ENCODE data around the gene KSR2. TPM values are rescaled to one million over a fixed set of nuclear protein-coding genes. Genes with fewer than 3 reads are reported as not detected.
"Not testable (repeated sequence)": the region's sequence is repeated elsewhere in the genome, so short reads cannot be mapped to it uniquely, and the experiment has no call there.

KSR2 gene
- total RNA-seq: under 1 TPM; 0.12 to 0.45 TPM

DNA sequence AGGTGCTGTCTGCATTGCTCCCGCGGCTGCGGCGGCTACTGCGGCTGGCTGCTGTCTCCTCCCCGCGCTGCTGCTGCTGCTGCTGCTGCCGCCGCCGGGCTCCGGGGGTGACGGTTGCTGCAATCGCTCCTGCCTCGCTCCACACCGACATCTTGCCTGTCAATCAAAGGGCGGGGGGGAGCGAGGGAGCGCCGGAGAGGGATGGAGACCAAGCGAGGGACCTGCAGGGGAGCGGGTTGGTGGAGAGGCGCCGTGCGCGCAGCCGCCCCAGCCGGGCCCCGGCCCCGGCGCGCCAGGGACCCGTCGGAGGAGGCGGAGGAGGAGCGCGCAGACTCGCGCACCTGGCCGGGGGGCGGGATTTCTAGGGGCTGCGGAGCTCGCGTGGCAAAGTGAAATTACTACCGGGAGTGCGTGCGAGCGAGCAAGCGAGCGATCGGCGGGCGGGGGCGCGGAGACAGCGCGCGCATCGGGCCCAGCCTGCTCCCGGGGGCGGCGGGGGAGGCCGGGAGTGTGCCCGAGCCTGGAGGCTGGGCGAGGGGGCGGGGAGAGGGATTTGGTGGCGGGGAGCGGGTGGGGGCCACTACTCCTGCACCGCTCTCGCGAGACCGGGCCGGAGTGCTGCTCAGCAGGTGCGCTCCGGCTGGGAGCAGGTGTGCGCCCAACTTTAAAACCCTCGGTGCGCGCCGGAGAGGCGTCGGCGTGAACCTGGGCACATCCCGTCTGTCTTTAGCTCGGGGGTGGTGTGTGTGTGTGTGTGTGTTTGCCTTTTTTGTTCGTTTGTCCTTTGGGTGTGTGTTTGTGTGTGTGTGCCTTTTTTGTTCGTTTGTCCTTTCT is at the start of gene KSR2:
KSR2 (minus strand) TSS at position 165 of the 834 bp plus-strand sequence. CDS start 735 bp downstream, outside the sequence.
- ChIA-PET CTCF (interaction anchor here (0.8 kb wide), 1 partner anchor 86 kb away, joined by 4 read pairs; no protein-coding TSS in a partner anchor), POLR2A (interaction anchor here (1.0 kb wide), 1 partner anchor 48 kb away, joined by 3 read pairs; no protein-coding TSS in a partner anchor)
- Mint-ChIP-seq H3K9me3 (peaks cover 12% of the 10 kb centered on the region), H3K27ac (no peak within 1 kb of the TSS), H3K4me1 (ENCODE audit: low read depth) (peaks cover 8% of the 10 kb centered on the region), H3K4me3 (peak within 1 kb of the TSS; percentile 80), H3K27me3 (peaks cover 52% of the 10 kb centered on the region), H3K36me3 (peaks cover 2% of the 10 kb centered on the region)
- intact Hi-C loops (cut with micrococcal nuclease): loop anchor here (1.0 to 5.0 kb wide), 2 partner anchors 47 to 92 kb away; partner anchors contain the start of gene RFC5
- peak; percentile 70 for DNase-seq

DNA sequence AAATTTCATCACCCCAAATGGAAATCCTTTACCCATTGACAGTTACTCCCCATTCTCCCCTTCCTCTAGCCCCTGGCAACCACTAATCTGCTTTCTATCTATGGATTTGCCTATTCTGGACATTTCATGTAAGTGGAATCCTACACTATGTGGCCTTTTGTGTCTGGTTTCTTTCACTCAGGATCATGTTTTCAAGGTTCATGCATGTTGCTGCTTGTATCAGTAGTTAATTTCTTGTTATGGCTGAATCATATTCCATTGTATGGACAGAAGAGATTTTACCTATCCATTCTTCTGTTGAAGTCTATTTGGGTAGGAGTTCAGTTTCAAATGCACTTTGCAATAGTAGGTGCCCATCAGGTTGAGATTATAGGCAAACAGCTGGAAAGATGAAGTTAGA is 49.1 kb upstream of the KSR2 start:
- intact Hi-C loops (cut with micrococcal nuclease): loop anchor here (2.0 kb wide), 1 partner anchor 17 kb away; no protein-coding TSS in a partner anchor
- Mint-ChIP-seq H3K4me3 (peak overlapping the region; percentile 94), H3K27me3 (peaks cover 2% of the 10 kb centered on the region), H3K4me1 (ENCODE audit: low read depth) (peaks cover 30% of the 10 kb centered on the region), H3K27ac (no peak overlapping the region), H3K36me3 (peaks cover 42% of the 10 kb centered on the region), H3K9me3 (no peaks in the 10 kb centered on the region)
- ChIA-PET POLR2A (interaction anchor here (1.0 to 2.9 kb wide), 4 partner anchors 15 to 49 kb away, joined by 3 to 17 read pairs (median 6); partner anchors contain the start of gene KSR2), CTCF (interaction anchor here (1.8 to 2.3 kb wide), 2 partner anchors 17 to 143 kb away, joined by 9 to 21 read pairs; no protein-coding TSS in a partner anchor)
- DNase-seq: no peak

DNA sequence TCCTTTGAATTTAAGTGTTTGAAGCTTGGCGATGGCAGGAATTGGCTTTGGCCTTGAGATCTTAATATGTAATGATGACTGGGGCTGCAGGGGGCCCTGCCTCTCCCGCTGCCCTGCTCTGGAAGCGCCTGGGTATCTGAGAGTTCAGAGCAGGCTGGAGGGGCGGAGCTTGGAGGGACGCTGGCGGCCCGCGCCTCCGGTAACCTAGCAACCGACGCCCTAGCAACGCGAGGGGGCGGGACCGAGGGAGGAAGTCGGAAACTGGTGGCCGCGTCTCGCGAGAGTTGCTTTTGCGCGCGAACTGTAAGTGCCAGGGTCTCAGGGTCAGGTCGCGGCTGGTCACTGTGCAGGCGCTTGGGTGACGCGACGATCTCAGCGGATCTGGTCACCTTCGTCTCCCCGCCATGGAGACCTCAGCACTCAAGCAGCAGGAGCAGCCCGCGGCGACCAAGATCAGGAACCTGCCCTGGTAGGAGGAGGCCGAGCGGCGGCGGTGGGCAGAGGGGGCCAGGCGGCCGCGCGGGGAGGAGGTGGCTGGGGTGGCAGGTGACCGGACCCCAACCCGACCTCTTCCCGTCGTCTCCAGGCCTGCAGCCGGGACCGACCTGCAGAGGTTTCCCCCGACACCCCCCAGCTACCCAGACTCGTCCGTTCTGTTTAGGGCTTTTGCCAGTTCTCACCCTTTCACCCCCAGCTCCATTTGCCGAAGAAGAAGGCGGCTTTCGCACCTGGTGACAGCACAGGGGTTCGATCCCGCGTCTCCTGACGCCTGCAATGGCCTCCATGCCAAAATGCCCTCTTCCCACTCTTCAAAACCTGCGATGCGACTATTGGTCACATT is 47.9 kb upstream of the KSR2 start, which contains the start of gene RFC5:
RFC5 (plus strand) TSS at position 280 of the 841 bp plus-strand sequence; CDS start at position 405, 125 bp downstream.
- peaks cover 28% of the 10 kb centered on the region for H3K4me1 Mint-ChIP-seq (ENCODE audit: low read depth)
- POLR2A ChIA-PET: interaction anchor here (0.6 to 2.9 kb wide), 8 partner anchors 17 to 208 kb away, joined by 3 to 17 read pairs (median 6); partner anchors contain the start of genes KSR2, PEBP1 and WSB2
- CTCF ChIA-PET: interaction anchor here (0.6 to 2.3 kb wide), 6 partner anchors 18 to 160 kb away, joined by 3 to 21 read pairs (median 6); no protein-coding TSS in a partner anchor
- H3K4me3 Mint-ChIP-seq: peak within 1 kb of the TSS; percentile 94
- intact Hi-C loops (cut with micrococcal nuclease): loop anchor here (1.0 to 2.0 kb wide), 3 partner anchors 18 to 47 kb away; no protein-coding TSS in a partner anchor
- peak; percentile 98 for DNase-seq
- H3K9me3 Mint-ChIP-seq: no peaks in the 10 kb centered on the region
- H3K27ac Mint-ChIP-seq: peak within 1 kb of the TSS; percentile 82
- H3K36me3 Mint-ChIP-seq: peaks cover 31% of the 10 kb centered on the region
- H3K27me3 Mint-ChIP-seq: peaks cover 2% of the 10 kb centered on the region

DNA sequence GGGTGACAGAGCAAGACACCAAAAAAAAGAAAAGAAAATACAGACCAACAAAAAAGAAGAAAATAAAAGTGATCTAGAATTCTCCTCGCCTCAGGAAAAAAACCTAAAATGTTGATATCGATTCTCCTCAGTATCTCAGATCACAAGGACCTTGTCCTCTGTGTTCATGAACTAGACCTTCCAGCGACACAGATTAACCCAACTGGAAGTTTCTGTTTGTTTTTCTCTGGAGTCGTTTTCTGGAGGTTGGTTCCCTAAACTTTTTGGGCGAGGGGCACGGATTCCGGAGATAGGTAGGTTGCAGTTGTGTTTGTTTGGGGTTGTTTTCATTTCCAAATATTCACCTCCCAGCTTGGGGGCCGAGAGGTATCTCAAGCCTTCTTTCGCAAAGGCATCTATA is 47.2 kb upstream of the KSR2 start:
- no peaks in the 10 kb centered on the region for H3K9me3 Mint-ChIP-seq

DNA sequence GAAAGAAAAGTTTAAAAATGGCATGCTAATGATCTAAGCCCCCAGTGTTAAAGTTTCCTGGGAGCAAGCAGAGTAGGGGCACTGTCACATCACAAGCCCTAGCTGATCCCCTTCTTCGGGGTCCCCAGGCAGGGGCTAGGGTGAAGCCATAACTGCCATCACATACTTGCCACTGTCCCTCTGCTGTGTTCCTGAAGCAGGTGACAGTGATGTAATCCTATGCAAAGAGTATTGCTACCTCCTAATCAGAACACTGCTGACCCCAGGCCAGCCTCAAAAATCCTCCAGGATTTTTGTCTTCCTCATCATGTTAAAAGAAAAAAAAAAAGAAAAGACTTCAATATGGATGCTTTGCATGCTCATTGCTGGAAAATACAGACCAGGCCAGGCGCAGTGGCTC is 46.5 kb upstream of the KSR2 start:
- ChIA-PET CTCF (no interaction called here), POLR2A (no interaction called here)
- H3K4me1 Mint-ChIP-seq (ENCODE audit: low read depth): peaks cover 28% of the 10 kb centered on the region
- no peak for DNase-seq
- peaks cover 24% of the 10 kb centered on the region for H3K36me3 Mint-ChIP-seq
- no peaks in the 10 kb centered on the region for H3K9me3 Mint-ChIP-seq
- H3K4me3 Mint-ChIP-seq: no peak overlapping the region
- intact Hi-C loops (cut with micrococcal nuclease): no loop called here
- H3K27ac Mint-ChIP-seq: no peak overlapping the region
- peaks cover 2% of the 10 kb centered on the region for H3K27me3 Mint-ChIP-seq

More for the DNA sequence above, 47.2 kb upstream of the KSR2 start:
- ChIA-PET CTCF (interaction anchor here (0.7 to 2.3 kb wide), 5 partner anchors 18 to 141 kb away, joined by 3 to 21 read pairs (median 6); no protein-coding TSS in a partner anchor), POLR2A (interaction anchor here (1.1 to 2.9 kb wide), 6 partner anchors 17 to 140 kb away, joined by 4 to 17 read pairs (median 6); partner anchors contain the start of genes PEBP1 and WSB2)
- H3K27ac Mint-ChIP-seq: no peak overlapping the region
- H3K36me3 Mint-ChIP-seq: peaks cover 30% of the 10 kb centered on the region
- peaks cover 28% of the 10 kb centered on the region for H3K4me1 Mint-ChIP-seq (ENCODE audit: low read depth)
- peaks cover 2% of the 10 kb centered on the region for H3K27me3 Mint-ChIP-seq
- intact Hi-C loops (cut with micrococcal nuclease): loop anchor here (1.0 to 2.0 kb wide), 3 partner anchors 19 to 47 kb away; no protein-coding TSS in a partner anchor
- no peak for DNase-seq
- H3K4me3 Mint-ChIP-seq: peak overlapping the region; percentile 94

DNA sequence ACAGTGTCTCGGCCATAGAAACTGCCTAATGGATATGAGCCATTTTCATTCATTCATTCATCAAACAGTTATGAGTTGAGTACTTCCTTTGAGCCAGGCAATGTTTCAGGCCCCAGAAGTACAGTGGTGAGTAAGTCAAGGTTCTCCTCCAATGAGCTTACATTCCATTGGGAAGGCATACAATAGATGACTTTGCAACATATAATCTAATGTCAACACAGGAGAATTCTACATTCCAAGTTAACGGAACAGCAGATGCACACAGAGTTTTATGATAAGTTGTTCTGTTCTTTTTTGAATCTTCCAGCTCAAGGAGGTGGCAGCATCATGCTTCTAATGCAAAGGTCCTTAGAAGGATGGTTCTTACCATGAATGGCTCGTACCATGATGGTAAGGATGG is 44.5 kb upstream of the KSR2 start:
- intact Hi-C loops (cut with micrococcal nuclease): no loop called here
- H3K9me3 Mint-ChIP-seq: no peaks in the 10 kb centered on the region
- no peak for DNase-seq
- peaks cover 11% of the 10 kb centered on the region for H3K36me3 Mint-ChIP-seq
- H3K4me3 Mint-ChIP-seq: no peak overlapping the region
- H3K4me1 Mint-ChIP-seq (ENCODE audit: low read depth): peaks cover 18% of the 10 kb centered on the region
- POLR2A ChIA-PET: no interaction called here
- CTCF ChIA-PET: interaction anchor here (1.0 kb wide), 1 partner anchor 156 kb away, joined by 4 read pairs; no protein-coding TSS in a partner anchor
- H3K27me3 Mint-ChIP-seq: peaks cover 2% of the 10 kb centered on the region
- no peak overlapping the region for H3K27ac Mint-ChIP-seq

DNA sequence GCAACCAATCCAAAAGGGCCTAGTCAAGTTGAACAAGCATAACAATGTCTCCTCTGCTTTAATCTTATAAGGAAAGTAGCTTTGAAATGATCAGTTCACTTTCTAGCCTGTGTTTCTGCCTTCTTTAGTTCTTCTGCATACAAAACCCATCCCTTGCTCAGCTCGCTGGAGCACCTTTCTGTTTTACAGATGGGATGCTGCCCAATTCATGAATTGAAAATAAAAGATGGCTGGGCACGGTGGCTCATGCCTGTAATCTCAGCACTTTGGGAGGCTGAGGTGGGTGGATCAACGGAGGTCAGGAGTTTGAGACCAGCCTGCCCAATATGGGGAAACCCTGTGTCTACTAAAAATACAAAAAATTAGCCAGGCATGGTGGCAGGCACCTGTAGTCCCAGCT is 43.2 kb upstream of the KSR2 start:
- CTCF ChIA-PET: no interaction called here
- intact Hi-C loops (cut with micrococcal nuclease): no loop called here
- no peak for DNase-seq
- POLR2A ChIA-PET: no interaction called here
- H3K27ac Mint-ChIP-seq: no peak overlapping the region
- peaks cover under 1% of the 10 kb centered on the region for H3K36me3 Mint-ChIP-seq
- H3K4me1 Mint-ChIP-seq (ENCODE audit: low read depth): peaks cover 6% of the 10 kb centered on the region
- H3K9me3 Mint-ChIP-seq: no peaks in the 10 kb centered on the region
- no peak overlapping the region for H3K4me3 Mint-ChIP-seq
- peaks cover 2% of the 10 kb centered on the region for H3K27me3 Mint-ChIP-seq

DNA sequence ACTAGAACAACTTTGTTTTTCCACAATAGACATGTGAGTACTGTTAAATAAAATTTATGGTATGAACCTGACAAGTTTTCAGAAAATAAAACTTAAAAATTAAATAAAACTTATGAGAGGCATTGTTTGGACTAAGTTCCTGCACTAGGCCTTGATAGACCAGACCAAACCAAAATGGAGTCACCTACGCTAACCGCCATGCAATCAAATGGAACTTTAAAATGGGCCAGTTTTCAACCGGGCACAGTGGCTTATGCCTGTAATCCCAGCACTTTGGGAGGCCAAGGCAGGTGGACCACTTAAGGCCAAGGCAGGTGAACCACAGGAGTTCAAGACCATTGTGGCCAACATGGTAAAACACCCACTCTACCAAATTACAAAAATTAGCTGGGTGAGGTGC is 42.6 kb upstream of the KSR2 start:
- no peaks in the 10 kb centered on the region for H3K36me3 Mint-ChIP-seq
- POLR2A ChIA-PET: no interaction called here
- H3K27me3 Mint-ChIP-seq: peaks cover under 1% of the 10 kb centered on the region
- H3K4me1 Mint-ChIP-seq (ENCODE audit: low read depth): peaks cover 6% of the 10 kb centered on the region
- H3K4me3 Mint-ChIP-seq: no peak overlapping the region
- no peak for DNase-seq
- intact Hi-C loops (cut with micrococcal nuclease): no loop called here
- CTCF ChIA-PET: no interaction called here
- H3K27ac Mint-ChIP-seq: no peak overlapping the region
- no peaks in the 10 kb centered on the region for H3K9me3 Mint-ChIP-seq

DNA sequence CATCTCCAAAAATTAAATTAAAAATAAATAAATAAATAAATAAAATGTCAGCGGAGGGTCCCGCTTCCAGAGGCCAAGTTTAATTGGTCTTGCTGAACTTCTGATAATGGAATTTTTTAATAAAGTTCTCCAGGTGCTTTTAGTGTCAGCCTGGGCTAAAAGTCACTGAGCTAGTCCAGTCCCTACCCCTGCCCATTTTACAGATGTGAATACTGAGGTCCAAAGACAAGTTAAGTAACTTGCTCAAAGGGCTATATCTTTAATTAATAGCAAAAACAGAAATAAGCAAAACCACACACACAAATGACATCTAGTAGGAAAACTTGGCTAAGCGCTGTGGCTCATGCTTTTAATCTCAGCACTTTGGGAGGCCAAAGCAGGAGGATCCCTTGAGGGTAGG is 42.1 kb upstream of the KSR2 start:
- H3K4me1 Mint-ChIP-seq (ENCODE audit: low read depth): peaks cover under 1% of the 10 kb centered on the region
- intact Hi-C loops (cut with micrococcal nuclease): no loop called here
- no peaks in the 10 kb centered on the region for H3K36me3 Mint-ChIP-seq
- H3K9me3 Mint-ChIP-seq: no peaks in the 10 kb centered on the region
- no peaks in the 10 kb centered on the region for H3K27me3 Mint-ChIP-seq
- H3K27ac Mint-ChIP-seq: no peak overlapping the region
- no peak for DNase-seq
- ChIA-PET CTCF (no interaction called here), POLR2A (no interaction called here)
- no peak overlapping the region for H3K4me3 Mint-ChIP-seq

DNA sequence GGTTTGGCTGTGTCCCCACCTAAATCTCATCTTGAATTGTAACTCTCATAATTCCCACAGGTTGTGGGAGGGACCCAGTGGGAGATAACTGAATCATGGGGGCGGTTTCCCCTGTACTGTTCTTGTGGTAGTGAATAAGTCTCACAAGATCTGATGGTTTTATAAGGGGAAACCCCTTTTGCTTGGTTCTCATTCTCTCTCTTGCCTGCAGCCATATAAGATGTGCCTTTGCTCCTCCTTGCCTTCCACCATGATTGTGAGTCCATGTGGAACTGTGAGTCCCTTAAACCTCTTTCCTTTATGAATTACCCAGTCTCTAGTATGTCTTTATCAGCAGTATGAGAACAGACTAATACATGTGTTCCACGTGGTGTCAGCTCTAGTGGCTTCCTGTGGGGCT is 31.0 kb upstream of the KSR2 start:
- H3K27ac Mint-ChIP-seq; H3K4me3 Mint-ChIP-seq; H3K27me3 Mint-ChIP-seq; H3K4me1 Mint-ChIP-seq (ENCODE audit: low read depth); POLR2A ChIA-PET; H3K36me3 Mint-ChIP-seq; CTCF ChIA-PET; intact Hi-C loops (cut with micrococcal nuclease): not testable (repeated sequence)
- peaks cover 14% of the 10 kb centered on the region for H3K9me3 Mint-ChIP-seq
- DNase-seq: peak; percentile 14

DNA sequence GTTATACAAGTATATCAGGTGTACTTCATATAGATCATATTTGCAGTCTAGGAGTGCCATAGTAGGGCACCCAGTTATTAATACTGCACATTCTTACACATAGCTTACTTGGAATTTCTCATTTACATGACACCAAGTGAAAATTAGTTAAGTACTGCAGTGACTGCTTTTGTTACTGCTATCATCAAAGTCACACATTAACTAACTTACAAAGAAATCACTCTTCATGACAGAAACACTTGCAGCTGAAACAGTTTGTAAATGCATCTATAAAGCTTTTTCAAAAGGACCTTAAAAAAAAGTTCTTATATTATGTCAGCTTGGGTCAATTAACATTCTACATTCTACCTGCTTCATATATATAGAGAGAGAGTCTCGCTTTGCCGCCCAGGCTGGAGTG is 29.9 kb upstream of the KSR2 start:
- Mint-ChIP-seq H3K27me3 (peaks cover 1% of the 10 kb centered on the region), H3K27ac (no peak overlapping the region), H3K36me3 (peaks cover 2% of the 10 kb centered on the region), H3K4me3 (no peak overlapping the region), H3K4me1 (ENCODE audit: low read depth) (peaks cover 13% of the 10 kb centered on the region), H3K9me3 (peaks cover 18% of the 10 kb centered on the region)
- POLR2A ChIA-PET: no interaction called here
- intact Hi-C loops (cut with micrococcal nuclease): no loop called here
- CTCF ChIA-PET: no interaction called here
- no peak for DNase-seq

Data from activated CD4-positive, alpha-beta memory T cell treated with anti-CD3 and anti-CD28 coated beads for 36 hours (primary cell).